Measurements from ENCODE around the gene TRIP10. TPM values are rescaled to one million over a fixed set of nuclear protein-coding genes. Genes with fewer than 3 reads are reported as not detected.

TRIP10 gene
- total RNA-seq, 1 experiment from 2014 or later = 49.7 TPM

DNA sequence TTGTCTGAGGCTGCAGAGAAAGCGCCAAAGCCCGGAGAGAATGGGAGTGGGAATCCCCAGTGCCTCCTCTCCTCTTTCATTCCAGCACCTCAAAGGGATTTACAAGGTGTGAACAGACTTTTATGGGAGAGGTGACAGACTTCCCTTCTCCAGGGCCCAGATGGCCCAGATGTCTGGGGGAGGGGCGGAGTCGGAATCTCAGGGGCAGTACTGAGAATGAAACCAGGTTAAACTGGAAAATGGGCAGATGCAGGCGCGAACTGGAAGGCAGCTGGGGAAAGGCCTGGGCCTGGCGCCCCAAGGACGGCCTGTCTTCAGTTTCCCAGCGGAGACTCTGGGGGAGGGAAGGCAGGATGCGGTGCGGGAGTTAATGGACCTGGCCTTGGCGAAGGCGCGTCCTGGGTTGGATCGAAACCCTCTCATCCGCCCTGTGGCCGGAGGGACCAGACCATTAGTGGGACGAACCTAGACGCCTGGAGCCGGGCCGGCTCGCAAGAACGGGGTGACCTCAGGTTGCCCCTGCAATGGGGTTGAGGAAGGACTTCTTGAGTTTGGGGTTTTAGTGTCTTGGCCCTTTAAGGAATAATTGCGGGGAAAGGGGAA lies 592 bp upstream of the TRIP10 start:
- TF ChIP-seq, protein P1, sequence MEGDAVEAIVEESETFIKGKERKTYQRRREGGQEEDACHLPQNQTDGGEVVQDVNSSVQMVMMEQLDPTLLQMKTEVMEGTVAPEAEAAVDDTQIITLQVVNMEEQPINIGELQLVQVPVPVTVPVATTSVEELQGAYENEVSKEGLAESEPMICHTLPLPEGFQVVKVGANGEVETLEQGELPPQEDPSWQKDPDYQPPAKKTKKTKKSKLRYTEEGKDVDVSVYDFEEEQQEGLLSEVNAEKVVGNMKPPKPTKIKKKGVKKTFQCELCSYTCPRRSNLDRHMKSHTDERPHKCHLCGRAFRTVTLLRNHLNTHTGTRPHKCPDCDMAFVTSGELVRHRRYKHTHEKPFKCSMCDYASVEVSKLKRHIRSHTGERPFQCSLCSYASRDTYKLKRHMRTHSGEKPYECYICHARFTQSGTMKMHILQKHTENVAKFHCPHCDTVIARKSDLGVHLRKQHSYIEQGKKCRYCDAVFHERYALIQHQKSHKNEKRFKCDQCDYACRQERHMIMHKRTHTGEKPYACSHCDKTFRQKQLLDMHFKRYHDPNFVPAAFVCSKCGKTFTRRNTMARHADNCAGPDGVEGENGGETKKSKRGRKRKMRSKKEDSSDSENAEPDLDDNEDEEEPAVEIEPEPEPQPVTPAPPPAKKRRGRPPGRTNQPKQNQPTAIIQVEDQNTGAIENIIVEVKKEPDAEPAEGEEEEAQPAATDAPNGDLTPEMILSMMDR (IDR thresholded peaks at IDR 0.05; ENCODE audit: unreplicated experiment) = no peak
- no peaks in the 10 kb centered on the region for H3K9me3 Mint-ChIP-seq (ENCODE audit: unreplicated experiment)
- DNase-seq (ENCODE audit: unreplicated experiment) = peak; percentile 54
- H3K27ac Mint-ChIP-seq (ENCODE audit: low read depth, unreplicated experiment) = peak overlapping the region; percentile 83
- intact Hi-C loops (cut with micrococcal nuclease) = loop anchor here (1.0 to 5.0 kb wide), 3 partner anchors 30 to 612 kb away; no protein-coding TSS in a partner anchor
- peaks cover 31% of the 10 kb centered on the region for H3K4me1 Mint-ChIP-seq (ENCODE audit: insufficient read depth, unreplicated experiment)
- no TSS peak for BruUV-seq (replicated peaks)
- ChIA-PET CTCF (interaction anchor here (0.7 to 6.8 kb wide), 7 partner anchors 16 to 130 kb away, joined by 3 to 102 read pairs (median 3); no protein-coding TSS in a partner anchor), POLR2A (interaction anchor here (1.2 to 10.5 kb wide), 7 partner anchors 9 to 330 kb away, joined by 6 to 189 read pairs (median 8); partner anchors contain the start of genes C3, SH2D3A, TNFSF9 and ZNF557)
- H3K36me3 Mint-ChIP-seq (ENCODE audit: insufficient read depth, unreplicated experiment) = peaks cover 42% of the 10 kb centered on the region
- H3K27me3 Mint-ChIP-seq (ENCODE audit: insufficient read depth, unreplicated experiment) = no peaks in the 10 kb centered on the region
- peak overlapping the region; percentile 88 for H3K4me3 Mint-ChIP-seq (ENCODE audit: unreplicated experiment)

DNA sequence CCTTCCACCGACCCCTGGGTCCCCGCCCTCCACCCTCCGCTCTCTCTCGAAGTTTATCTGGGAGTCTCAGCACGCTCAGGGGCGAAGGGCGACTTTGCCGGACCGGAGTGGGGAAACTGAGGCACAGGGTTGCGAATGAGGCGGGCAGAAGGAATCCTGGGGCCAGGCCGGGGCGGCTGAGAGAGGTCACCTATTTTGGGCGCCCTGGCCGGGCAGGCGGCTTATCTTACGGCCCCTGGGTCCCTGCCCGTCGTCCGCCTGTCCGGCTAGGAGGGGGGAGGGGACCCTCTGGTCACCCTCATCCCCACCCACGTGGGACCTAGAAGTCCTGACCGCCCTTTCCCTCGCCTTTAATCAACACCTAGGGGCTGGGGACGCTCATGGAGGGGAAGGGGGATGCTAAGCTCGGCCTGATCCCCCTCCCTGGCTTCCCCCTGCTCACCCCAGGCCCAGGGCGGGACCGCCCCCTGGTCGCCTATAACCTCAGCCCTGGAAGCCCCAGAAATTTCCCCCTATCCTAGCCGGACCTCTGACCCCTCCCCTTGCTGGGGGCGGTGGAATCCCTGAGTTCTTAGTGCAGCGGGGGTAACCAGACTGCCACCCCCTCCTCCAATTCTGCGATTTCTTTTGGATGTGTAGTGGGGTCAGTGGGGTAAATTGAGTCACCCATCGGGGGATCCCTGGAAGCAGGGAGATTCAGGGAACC lies 556 bp downstream of the TRIP10 start:
- intact Hi-C loops (cut with micrococcal nuclease) = loop anchor here (5.0 kb wide), 1 partner anchor 613 kb away; no protein-coding TSS in a partner anchor
- H3K9me3 Mint-ChIP-seq (ENCODE audit: unreplicated experiment) = no peaks in the 10 kb centered on the region
- H3K4me3 Mint-ChIP-seq (ENCODE audit: unreplicated experiment) = peak overlapping the region; percentile 88
- H3K4me1 Mint-ChIP-seq (ENCODE audit: insufficient read depth, unreplicated experiment) = peaks cover 40% of the 10 kb centered on the region
- peak; percentile 35 for DNase-seq (ENCODE audit: unreplicated experiment)
- POLR2A ChIA-PET = interaction anchor here (4.7 to 10.5 kb wide), 3 partner anchors 17 to 123 kb away, joined by 88 to 189 read pairs (median 94); partner anchors contain the start of genes C3 and SH2D3A
- H3K27me3 Mint-ChIP-seq (ENCODE audit: insufficient read depth, unreplicated experiment) = no peaks in the 10 kb centered on the region
- TF ChIP-seq, protein P1 (IDR thresholded peaks at IDR 0.05; ENCODE audit: unreplicated experiment) = no peak
- BruUV-seq (replicated peaks) = no TSS peak
- CTCF ChIA-PET = interaction anchor here (0.7 to 6.8 kb wide), 3 partner anchors 88 to 167 kb away, joined by 3 to 102 read pairs (median 3); no protein-coding TSS in a partner anchor
- H3K27ac Mint-ChIP-seq (ENCODE audit: low read depth, unreplicated experiment) = peak overlapping the region; percentile 59
- peaks cover 45% of the 10 kb centered on the region for H3K36me3 Mint-ChIP-seq (ENCODE audit: insufficient read depth, unreplicated experiment)

DNA sequence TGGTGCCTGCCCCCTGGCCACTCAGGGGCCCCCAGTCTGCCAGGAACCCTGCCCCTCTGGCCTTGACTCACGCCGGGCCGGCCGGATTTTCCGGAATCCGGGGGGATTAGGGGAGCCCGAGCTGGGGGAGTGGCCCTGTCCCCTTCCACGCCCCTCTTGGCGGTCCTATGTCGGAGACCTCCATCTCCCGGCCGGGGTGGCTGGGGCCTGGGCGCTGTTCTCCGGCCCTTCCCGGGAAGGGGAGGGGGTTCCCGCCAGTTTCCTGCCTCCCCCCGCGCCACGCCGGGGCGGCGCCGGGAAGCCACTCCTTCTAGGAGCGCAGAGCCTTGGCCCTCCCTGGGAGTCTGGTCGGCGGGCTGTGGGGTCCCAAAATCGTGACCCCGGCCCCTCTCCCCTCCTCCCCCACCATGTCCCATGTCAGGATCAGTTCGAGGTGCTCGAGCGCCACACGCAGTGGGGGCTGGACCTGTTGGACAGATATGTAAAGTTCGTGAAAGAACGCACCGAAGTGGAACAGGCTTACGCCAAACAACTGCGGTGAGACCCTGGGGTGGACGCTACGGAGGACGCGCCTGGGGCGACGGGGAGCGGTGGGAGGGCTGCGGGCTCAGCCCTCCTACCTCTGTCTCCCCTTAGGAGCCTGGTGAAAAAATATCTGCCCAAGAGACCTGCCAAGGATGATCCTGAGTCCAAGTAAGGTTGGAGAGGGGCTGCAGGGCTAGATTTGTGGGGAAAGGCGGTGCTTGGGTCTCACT lies 1.3 kb downstream of the TRIP10 start:
- peaks cover 46% of the 10 kb centered on the region for H3K4me1 Mint-ChIP-seq (ENCODE audit: insufficient read depth, unreplicated experiment)
- H3K9me3 Mint-ChIP-seq (ENCODE audit: unreplicated experiment) = no peaks in the 10 kb centered on the region
- DNase-seq (ENCODE audit: unreplicated experiment) = peak; percentile 40
- H3K4me3 Mint-ChIP-seq (ENCODE audit: unreplicated experiment) = peak overlapping the region; percentile 88
- H3K27ac Mint-ChIP-seq (ENCODE audit: low read depth, unreplicated experiment) = peak overlapping the region; percentile 59
- no peaks in the 10 kb centered on the region for H3K27me3 Mint-ChIP-seq (ENCODE audit: insufficient read depth, unreplicated experiment)
- peaks cover 52% of the 10 kb centered on the region for H3K36me3 Mint-ChIP-seq (ENCODE audit: insufficient read depth, unreplicated experiment)
- BruUV-seq (replicated peaks) = no TSS peak
- POLR2A ChIA-PET = interaction anchor here (1.2 to 10.5 kb wide), 4 partner anchors 18 to 123 kb away, joined by 3 to 189 read pairs (median 91); partner anchors contain the start of genes C3 and SH2D3A
- TF ChIP-seq, protein P1 (IDR thresholded peaks at IDR 0.05; ENCODE audit: unreplicated experiment) = no peak
- intact Hi-C loops (cut with micrococcal nuclease) = no loop called here
- CTCF ChIA-PET = interaction anchor here (0.7 to 6.8 kb wide), 3 partner anchors 87 to 167 kb away, joined by 3 to 102 read pairs (median 3); no protein-coding TSS in a partner anchor
